Measurements from ENCODE around the gene SULT1B1.
"Not testable (repeated sequence)": the region's sequence is repeated elsewhere in the genome, so short reads cannot be mapped to it uniquely, and the experiment has no call there.

Gene SULT1B1

GRCh38 chr4:69775321-69775867 is 15.0 kb upstream of the SULT1B1 start:
- no peak overlapping the region for H3K4me3 ChIP-seq (ENCODE audit: low read depth, low read length)
- no peaks in the 10 kb centered on the region for H3K9me3 ChIP-seq (ENCODE audit: control insufficient read depth, insufficient read depth, low read depth, low read length)
- H3K4me1 ChIP-seq (ENCODE audit: control insufficient read depth, insufficient read depth, low read length): no peaks in the 10 kb centered on the region
- no peak overlapping the region for H3K27ac ChIP-seq (ENCODE audit: low read depth, low read length)
- no peaks in the 10 kb centered on the region for H3K27me3 ChIP-seq (ENCODE audit: control insufficient read depth, insufficient read depth, low read length)
- no peak overlapping the region for H3K9ac ChIP-seq (ENCODE audit: low read length)
- no peaks in the 10 kb centered on the region for H3K36me3 ChIP-seq (ENCODE audit: control insufficient read depth, insufficient read depth, low read length)

- Histone ChIP-seq H3K4me1 (ENCODE audit: control insufficient read depth, insufficient read depth, low read length) (peaks cover 2% of the 10 kb centered on the region; the same call in 1 of the 2 replicates), H3K36me3 (ENCODE audit: control insufficient read depth, insufficient read depth, low read length) (no peaks in the 10 kb centered on the region), H3K4me3 (ENCODE audit: low read depth, low read length) (no peak overlapping the region), H3K9me3 (ENCODE audit: control insufficient read depth, insufficient read depth, low read depth, low read length) (no peaks in the 10 kb centered on the region), H3K27me3 (ENCODE audit: control insufficient read depth, insufficient read depth, low read length) (no peaks in the 10 kb centered on the region), H3K9ac (ENCODE audit: low read length) (no peak overlapping the region), H3K27ac (ENCODE audit: low read depth, low read length) (no peak overlapping the region)
Measured at GRCh38 chr4:69773484-69773883, 13.1 kb upstream of the SULT1B1 start.

- H3K4me3 ChIP-seq (ENCODE audit: low read depth, low read length): not testable (repeated sequence)
Measured at GRCh38 chr4:69768554-69768953, 8.1 kb upstream of the SULT1B1 start.

GRCh38 chr4:69765751-69766150 is 5.3 kb upstream of the SULT1B1 start:
- Histone ChIP-seq H3K27me3 (ENCODE audit: control insufficient read depth, insufficient read depth, low read length) (no peaks in the 10 kb centered on the region), H3K4me1 (ENCODE audit: control insufficient read depth, insufficient read depth, low read length) (peaks cover 6% of the 10 kb centered on the region), H3K27ac (ENCODE audit: low read depth, low read length) (no peak overlapping the region), H3K9ac (ENCODE audit: low read length) (no peak overlapping the region), H3K9me3 (ENCODE audit: control insufficient read depth, insufficient read depth, low read depth, low read length) (no peaks in the 10 kb centered on the region), H3K36me3 (ENCODE audit: control insufficient read depth, insufficient read depth, low read length) (no peaks in the 10 kb centered on the region), H3K4me3 (ENCODE audit: low read depth, low read length) (no peak overlapping the region)

More at GRCh38 chr4:69768554-69768953, 8.1 kb upstream of the SULT1B1 start:
- not testable (repeated sequence) for H3K9me3 ChIP-seq (ENCODE audit: control insufficient read depth, insufficient read depth, low read depth, low read length); H3K36me3 ChIP-seq (ENCODE audit: control insufficient read depth, insufficient read depth, low read length); H3K4me1 ChIP-seq (ENCODE audit: control insufficient read depth, insufficient read depth, low read length); H3K27me3 ChIP-seq (ENCODE audit: control insufficient read depth, insufficient read depth, low read length); H3K9ac ChIP-seq (ENCODE audit: low read length); H3K27ac ChIP-seq (ENCODE audit: low read depth, low read length)

GRCh38 chr4:69764311-69764710 is 3.9 kb upstream of the SULT1B1 start:
- H3K9ac ChIP-seq (ENCODE audit: low read length): no peak overlapping the region
- no peaks in the 10 kb centered on the region for H3K36me3 ChIP-seq (ENCODE audit: control insufficient read depth, insufficient read depth, low read length)
- peaks cover 6% of the 10 kb centered on the region for H3K4me1 ChIP-seq (ENCODE audit: control insufficient read depth, insufficient read depth, low read length)
- H3K4me3 ChIP-seq (ENCODE audit: low read depth, low read length): no peak overlapping the region
- H3K27me3 ChIP-seq (ENCODE audit: control insufficient read depth, insufficient read depth, low read length): no peaks in the 10 kb centered on the region
- no peaks in the 10 kb centered on the region for H3K9me3 ChIP-seq (ENCODE audit: control insufficient read depth, insufficient read depth, low read depth, low read length)
- no peak overlapping the region for H3K27ac ChIP-seq (ENCODE audit: low read depth, low read length)

GRCh38 chr4:69763233-69763632 is 2.8 kb upstream of the SULT1B1 start:
- Histone ChIP-seq H3K27ac (ENCODE audit: low read depth, low read length) (no peak overlapping the region), H3K4me3 (ENCODE audit: low read depth, low read length) (no peak overlapping the region), H3K4me1 (ENCODE audit: control insufficient read depth, insufficient read depth, low read length) (peaks cover 2% of the 10 kb centered on the region), H3K9ac (ENCODE audit: low read length) (no peak overlapping the region), H3K36me3 (ENCODE audit: control insufficient read depth, insufficient read depth, low read length) (no peaks in the 10 kb centered on the region), H3K27me3 (ENCODE audit: control insufficient read depth, insufficient read depth, low read length) (no peaks in the 10 kb centered on the region), H3K9me3 (ENCODE audit: control insufficient read depth, insufficient read depth, low read depth, low read length) (no peaks in the 10 kb centered on the region)

GRCh38 chr4:69759189-69759604 is 1.2 kb downstream of the SULT1B1 start:
- Histone ChIP-seq H3K4me3 (ENCODE audit: low read depth, low read length) (no peak overlapping the region), H3K27ac (ENCODE audit: low read depth, low read length) (no peak overlapping the region), H3K4me1 (ENCODE audit: control insufficient read depth, insufficient read depth, low read length) (no peaks in the 10 kb centered on the region)

GRCh38 chr4:69757464-69757863 is 3.0 kb downstream of the SULT1B1 start:
- no peaks in the 10 kb centered on the region for H3K9me3 ChIP-seq (ENCODE audit: control insufficient read depth, insufficient read depth, low read depth, low read length)
- no peak overlapping the region for H3K4me3 ChIP-seq (ENCODE audit: low read depth, low read length)
- no peaks in the 10 kb centered on the region for H3K4me1 ChIP-seq (ENCODE audit: control insufficient read depth, insufficient read depth, low read length)
- H3K9ac ChIP-seq (ENCODE audit: low read length): no peak overlapping the region
- H3K36me3 ChIP-seq (ENCODE audit: control insufficient read depth, insufficient read depth, low read length): no peaks in the 10 kb centered on the region
- H3K27ac ChIP-seq (ENCODE audit: low read depth, low read length): no peak overlapping the region
- no peaks in the 10 kb centered on the region for H3K27me3 ChIP-seq (ENCODE audit: control insufficient read depth, insufficient read depth, low read length)

More at GRCh38 chr4:69759189-69759604, 1.2 kb downstream of the SULT1B1 start:
- Histone ChIP-seq H3K9me3 (ENCODE audit: control insufficient read depth, insufficient read depth, low read depth, low read length) (no peaks in the 10 kb centered on the region), H3K9ac (ENCODE audit: low read length) (no peak overlapping the region), H3K36me3 (ENCODE audit: control insufficient read depth, insufficient read depth, low read length) (no peaks in the 10 kb centered on the region), H3K27me3 (ENCODE audit: control insufficient read depth, insufficient read depth, low read length) (no peaks in the 10 kb centered on the region)

- Histone ChIP-seq H3K9ac (ENCODE audit: low read length) (no peak overlapping the region), H3K9me3 (ENCODE audit: control insufficient read depth, insufficient read depth, low read depth, low read length) (no peaks in the 10 kb centered on the region), H3K27me3 (ENCODE audit: control insufficient read depth, insufficient read depth, low read length) (no peaks in the 10 kb centered on the region), H3K27ac (ENCODE audit: low read depth, low read length) (no peak overlapping the region), H3K4me3 (ENCODE audit: low read depth, low read length) (no peak overlapping the region), H3K4me1 (ENCODE audit: control insufficient read depth, insufficient read depth, low read length) (no peaks in the 10 kb centered on the region), H3K36me3 (ENCODE audit: control insufficient read depth, insufficient read depth, low read length) (no peaks in the 10 kb centered on the region)
Measured at GRCh38 chr4:69754926-69755580, 5.4 kb downstream of the SULT1B1 start.

- no peaks in the 10 kb centered on the region for H3K4me1 ChIP-seq (ENCODE audit: control insufficient read depth, insufficient read depth, low read length)
- H3K9ac ChIP-seq (ENCODE audit: low read length): no peak overlapping the region
- H3K27ac ChIP-seq (ENCODE audit: low read depth, low read length): no peak overlapping the region
- H3K9me3 ChIP-seq (ENCODE audit: control insufficient read depth, insufficient read depth, low read depth, low read length): no peaks in the 10 kb centered on the region
- H3K36me3 ChIP-seq (ENCODE audit: control insufficient read depth, insufficient read depth, low read length): no peaks in the 10 kb centered on the region
- no peaks in the 10 kb centered on the region for H3K27me3 ChIP-seq (ENCODE audit: control insufficient read depth, insufficient read depth, low read length)
- no peak overlapping the region for H3K4me3 ChIP-seq (ENCODE audit: low read depth, low read length)
Measured at GRCh38 chr4:69753686-69754085, 6.7 kb downstream of the SULT1B1 start.

- no peaks in the 10 kb centered on the region for H3K27me3 ChIP-seq (ENCODE audit: control insufficient read depth, insufficient read depth, low read length)
- H3K9ac ChIP-seq (ENCODE audit: low read length): no peak overlapping the region
- no peak overlapping the region for H3K27ac ChIP-seq (ENCODE audit: low read depth, low read length)
- no peaks in the 10 kb centered on the region for H3K4me1 ChIP-seq (ENCODE audit: control insufficient read depth, insufficient read depth, low read length)
- H3K4me3 ChIP-seq (ENCODE audit: low read depth, low read length): no peak overlapping the region
- H3K36me3 ChIP-seq (ENCODE audit: control insufficient read depth, insufficient read depth, low read length): no peaks in the 10 kb centered on the region
- no peaks in the 10 kb centered on the region for H3K9me3 ChIP-seq (ENCODE audit: control insufficient read depth, insufficient read depth, low read depth, low read length)
Measured at GRCh38 chr4:69750346-69750745, 10.1 kb downstream of the SULT1B1 start.
